Measurements from ENCODE around the gene STUM.

DNA sequence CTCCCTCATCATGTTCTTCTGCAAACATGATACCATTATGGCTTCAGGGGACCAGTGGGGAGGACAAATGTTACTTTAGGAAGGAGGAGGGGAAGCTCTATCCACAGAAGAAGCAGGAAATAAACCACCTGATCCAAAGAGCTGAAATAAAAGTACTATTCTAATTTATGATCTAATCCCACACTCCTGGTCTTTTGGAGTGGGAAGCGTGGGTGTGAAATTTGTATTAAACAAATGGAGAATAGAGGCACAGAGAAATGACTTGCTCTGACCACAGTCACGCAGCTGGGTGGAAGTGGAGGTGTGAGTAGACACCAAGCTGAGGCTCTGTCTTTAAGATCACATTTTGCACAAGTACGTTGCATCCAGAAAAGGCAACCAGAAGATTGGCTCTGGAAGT lies 14.5 kb upstream of the STUM start:
- TF ChIP-seq POLR2AphosphoS5 (IDR thresholded peaks at IDR 0.05) (no peak), CTCF (IDR thresholded peaks at IDR 0.05) (no peak)

All from upper lobe of left lung (tissue), 4 donors.